Calu3 (cell line): ENCODE data around the gene DNAJC30. TPM values are rescaled to one million over a fixed set of nuclear protein-coding genes. Genes with fewer than 3 reads are reported as not detected.
"Not testable (repeated sequence)": the region's sequence is repeated elsewhere in the genome, so short reads cannot be mapped to it uniquely, and the experiment has no call there.

Experiments used
- BruUV-seq: library from RNA; stranded (reverse); fragments of 400-500 nt; replicated peaks from 2 replicates; lab custom pipeline; 2021; lab: Mats Ljungman, UMichigan
- CTCF ChIA-PET: fragments of 300-600 bp; sonication (Branson Sonifier 250); formaldehyde crosslinking; loops from one replicate; lab custom pipeline; 2022; ENCODE audit warnings: antibody characterized with exemption; lab: Charles Lee
- DNase-seq: peaks from one replicate; pipeline ENCODE4 v3.0.0; 2022
- H3K27ac Mint-ChIP-seq: one replicate; pipeline ENCODE4 v1.8.0; 2022; ENCODE audit warnings: mixed read lengths; ENCODE audit not compliant: unreplicated experiment
- H3K27me3 Mint-ChIP-seq: one replicate; pipeline ENCODE4 v1.8.0; 2022; ENCODE audit warnings: mixed read lengths; ENCODE audit not compliant: unreplicated experiment
- H3K36me3 Mint-ChIP-seq: one replicate; pipeline ENCODE4 v1.8.0; 2022; ENCODE audit warnings: mild to moderate bottlenecking, moderate library complexity, mixed read lengths; ENCODE audit not compliant: insufficient read depth, unreplicated experiment
- H3K4me1 Mint-ChIP-seq: one replicate; pipeline ENCODE4 v1.8.0; 2022; ENCODE audit warnings: mild to moderate bottlenecking, low read depth, mixed read lengths; ENCODE audit not compliant: unreplicated experiment
- H3K4me3 Mint-ChIP-seq: one replicate; pipeline ENCODE4 v1.8.0; 2022; ENCODE audit warnings: mild to moderate bottlenecking, low read depth, moderate library complexity, mixed read lengths; ENCODE audit not compliant: unreplicated experiment
- H3K9me3 Mint-ChIP-seq: one replicate; pipeline ENCODE4 v1.8.0; 2022; ENCODE audit warnings: low read depth, mixed read lengths; ENCODE audit not compliant: unreplicated experiment
- CTCF ChIP-seq: fragments of 200-600 bp; IDR thresholded peaks from one replicate; pipeline ENCODE4 v1.8.0; 2022; ENCODE audit warnings: antibody characterized with exemption; ENCODE audit not compliant: unreplicated experiment
- intact Hi-C: fragments of 100-400 bp; cut with micrococcal nuclease; formaldehyde crosslinking; loops from one replicate; pipeline ENCODE4 v1.10.0; 2022; ENCODE audit not compliant: unreplicated experiment
- total RNA-seq: library from RNA; stranded (reverse); gene quantifications from 2 replicates; pipeline ENCODE4 v1.2.3, GENCODE V29; 2022

Gene DNAJC30
- total RNA-seq, 1 experiment from 2014 or later = 10.5 TPM

- intact Hi-C loops = no loop called here
- TF ChIP-seq CTCF = no peak
- Mint-ChIP-seq H3K4me1 (peaks cover 13% of the 10 kb centered on the region), H3K4me3 (peak overlapping the region; percentile 17), H3K27ac (no peak overlapping the region), H3K27me3 (no peaks in the 10 kb centered on the region), H3K9me3 (no peaks in the 10 kb centered on the region), H3K36me3 (peaks cover 30% of the 10 kb centered on the region)
- CTCF ChIA-PET = interaction anchor here (0.8 kb wide), 1 partner anchor 85 kb away, joined by 3 read pairs; no protein-coding TSS in a partner anchor
- BruUV-seq = no TSS peak
- DNase-seq = no peak
Observed at GRCh38 chr7:73721377-73721817, 38.1 kb upstream of the DNAJC30 start.

- intact Hi-C loops, DNase-seq, CTCF ChIA-PET, H3K27me3 Mint-ChIP-seq, BruUV-seq, H3K9me3 Mint-ChIP-seq: not testable (repeated sequence)
- peak overlapping the region; percentile 59 for H3K4me3 Mint-ChIP-seq
- peaks cover 17% of the 10 kb centered on the region for H3K4me1 Mint-ChIP-seq
- peaks cover 36% of the 10 kb centered on the region for H3K36me3 Mint-ChIP-seq
- H3K27ac Mint-ChIP-seq = peak overlapping the region; percentile 70
Observed at GRCh38 chr7:73720443-73720842, 37.2 kb upstream of the DNAJC30 start.

- DNase-seq = no peak
- intact Hi-C loops = no loop called here
- no TSS peak for BruUV-seq
- Mint-ChIP-seq H3K27me3 (no peaks in the 10 kb centered on the region), H3K4me1 (peaks cover 17% of the 10 kb centered on the region), H3K9me3 (no peaks in the 10 kb centered on the region), H3K36me3 (peaks cover 38% of the 10 kb centered on the region), H3K4me3 (peak overlapping the region; percentile 59), H3K27ac (peak overlapping the region; percentile 70)
- CTCF ChIA-PET = no interaction called here
- TF ChIP-seq CTCF = no peak
Observed at GRCh38 chr7:73719806-73720169, 36.5 kb upstream of the DNAJC30 start.

- Mint-ChIP-seq H3K36me3 (peaks cover 43% of the 10 kb centered on the region), H3K27me3 (no peaks in the 10 kb centered on the region), H3K9me3 (no peaks in the 10 kb centered on the region), H3K4me3 (peak within 1 kb of the TSS; percentile 74), H3K4me1 (peaks cover 17% of the 10 kb centered on the region), H3K27ac (peak within 1 kb of the TSS; percentile 70)
- BruUV-seq = no TSS peak
- TF ChIP-seq CTCF = no peak
- peak; percentile 70 for DNase-seq
- intact Hi-C loops = no loop called here
- CTCF ChIA-PET = no interaction called here
Observed at GRCh38 chr7:73718905-73719805, 35.9 kb upstream of the DNAJC30 start, which contains the start of gene STX1A. TSS of gene STX1A (minus strand) at chr7:73719669. CDS start at chr7:73719631, 38 bp downstream.
